Cardiac fibroblast (primary cell): ENCODE measurements around the gene IL36A.

Source experiments
- DNase-seq, 2 donors: peaks; one replicate each; pipeline versions ENCODE4 v3.0.0 to v3.0.0-alpha.2; 2010; ENCODE audit warnings: low read depth in 2 of 2
- H3K4me3 ChIP-seq, 2 donors: replicated peaks in 1 of 2; 1 replicate in 1 of 2; 2 replicates in 1 of 2; pipeline ENCODE4 v1.5.1; 2011; ENCODE audit warnings: low read depth in 2 of 2, low read length in 2 of 2, mild to moderate bottlenecking in 2 of 2, moderate library complexity in 1 of 2
- CTCF ChIP-seq: IDR thresholded peaks from one replicate; pipeline ENCODE4 v1.5.1; 2011; ENCODE audit warnings: low read depth, mild to moderate bottlenecking, low read length, inconsistent platforms

The IL36A gene

GRCh38 chr2:112967023-112967422, 38.2 kb upstream of the IL36A start:
- no peak for TF ChIP-seq CTCF
- no peak for DNase-seq
- H3K4me3 ChIP-seq, result no peak overlapping the region

- no peak for TF ChIP-seq CTCF
- no peak overlapping the region for H3K4me3 ChIP-seq
- DNase-seq, result no peak
Observed at GRCh38 chr2:112972423-112973086, 32.7 kb upstream of the IL36A start.

DNA sequence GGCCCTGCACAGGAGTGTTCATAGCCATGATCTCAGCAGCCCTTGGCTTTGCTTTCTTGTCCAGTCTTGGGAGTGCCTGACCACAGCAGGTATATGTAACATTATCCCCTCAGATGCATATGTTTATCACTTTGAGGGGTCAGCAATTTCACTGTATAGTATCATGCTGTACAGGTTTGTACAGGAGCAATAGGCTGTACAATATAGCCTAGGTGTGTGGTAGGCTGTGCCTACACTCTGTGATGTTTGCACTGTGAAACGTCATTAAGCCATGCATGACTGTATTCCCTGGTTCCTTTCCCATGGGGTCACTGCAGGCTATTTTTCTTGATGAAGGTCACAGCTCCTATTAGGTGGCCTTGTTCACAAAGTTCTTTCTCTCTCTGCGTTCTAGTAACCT, 32.1 kb upstream of the IL36A start:
- DNase-seq, result no peak
- TF ChIP-seq CTCF, result no peak
- no peak overlapping the region for H3K4me3 ChIP-seq

- no peak for DNase-seq
Observed at GRCh38 chr2:112977559-112978056, 27.7 kb upstream of the IL36A start, which contains the start of gene IL36G. IL36G (plus strand) TSS chr2:112978006; CDS start chr2:112978639, 633 bp downstream.

GRCh38 chr2:112979731-112980130, 25.5 kb upstream of the IL36A start:
- TF ChIP-seq CTCF, result no peak
- DNase-seq, result no peak
- no peak overlapping the region for H3K4me3 ChIP-seq

More at GRCh38 chr2:112977559-112978056, 27.7 kb upstream of the IL36A start, which contains the start of gene IL36G:
- H3K4me3 ChIP-seq, result no peak within 1 kb of the TSS
- no peak for TF ChIP-seq CTCF

GRCh38 chr2:112980537-112980936, 24.7 kb upstream of the IL36A start:
- TF ChIP-seq CTCF, result no peak
- DNase-seq, result no peak

More at GRCh38 chr2:112980537-112980936, 24.7 kb upstream of the IL36A start:
- no peak overlapping the region for H3K4me3 ChIP-seq
